GM21717 (cell line): ENCODE measurements around the gene VPS13D.

Experiments used
- ATAC-seq: cut with Tn5 transposase; IDR thresholded peaks from one replicate; pipeline ENCODE4 v1.9.1; 2021; ENCODE audit warnings: mild to moderate bottlenecking, moderate library complexity; ENCODE audit not compliant: unreplicated experiment

Gene VPS13D

GRCh38 chr1:12230549-12231275, 882 bp downstream of the VPS13D start:
- peak; percentile 30 for ATAC-seq

GRCh38 chr1:12231276-12231595, 1.4 kb downstream of the VPS13D start:
- no peak for ATAC-seq

- ATAC-seq: no peak
Observed at GRCh38 chr1:12232221-12232620, 2.4 kb downstream of the VPS13D start.

GRCh38 chr1:12244078-12244477, 14.2 kb downstream of the VPS13D start:
- no peak for ATAC-seq

GRCh38 chr1:12244585-12244984, 14.8 kb downstream of the VPS13D start:
- no peak for ATAC-seq

GRCh38 chr1:12245116-12245515, 15.3 kb downstream of the VPS13D start:
- no peak for ATAC-seq

- no peak for ATAC-seq
Observed at GRCh38 chr1:12245733-12246132, 15.9 kb downstream of the VPS13D start.

- ATAC-seq: no peak
Observed at GRCh38 chr1:12246584-12246983, 16.8 kb downstream of the VPS13D start.

- no peak for ATAC-seq
Observed at GRCh38 chr1:12249181-12249580, 19.4 kb downstream of the VPS13D start.

- ATAC-seq: no peak
Observed at GRCh38 chr1:12249748-12250147, 19.9 kb downstream of the VPS13D start.

- no peak for ATAC-seq
Observed at GRCh38 chr1:12251442-12251841, 21.6 kb downstream of the VPS13D start.

GRCh38 chr1:12255913-12256312, 26.1 kb downstream of the VPS13D start:
- ATAC-seq: no peak

GRCh38 chr1:12258272-12258671, 28.4 kb downstream of the VPS13D start:
- ATAC-seq: no peak

GRCh38 chr1:12269351-12269750, 39.5 kb downstream of the VPS13D start:
- no peak for ATAC-seq

GRCh38 chr1:12271033-12271432, 41.2 kb downstream of the VPS13D start:
- no peak for ATAC-seq

GRCh38 chr1:12272770-12273169, 42.9 kb downstream of the VPS13D start:
- ATAC-seq: no peak

GRCh38 chr1:12275370-12275769, 45.5 kb downstream of the VPS13D start:
- ATAC-seq: no peak

GRCh38 chr1:12276225-12276624, 46.4 kb downstream of the VPS13D start:
- ATAC-seq: no peak

GRCh38 chr1:12279003-12279402, 49.2 kb downstream of the VPS13D start:
- ATAC-seq: no peak

- no peak for ATAC-seq
Observed at GRCh38 chr1:12279728-12280464, 50.1 kb downstream of the VPS13D start.

GRCh38 chr1:12282142-12282541, 52.3 kb downstream of the VPS13D start:
- no peak for ATAC-seq

- ATAC-seq: no peak
Observed at GRCh38 chr1:12284486-12284885, 54.7 kb downstream of the VPS13D start.
